ENCODE results near the gene TBC1D9B.

GRCh38 chr5:179918742-179919486, 11.2 kb upstream of the TBC1D9B start:
- no peak for TF ChIP-seq CTCF (IDR thresholded peaks at IDR 0.05; ENCODE audit: low read depth, low read length)
- no peak for TF ChIP-seq EZH2phosphoT487 (IDR thresholded peaks at IDR 0.05; ENCODE audit: low read depth)
